B cell (primary cell): ENCODE measurements around the gene TGM6. TPM values are rescaled to one million over a fixed set of nuclear protein-coding genes. Genes with fewer than 3 reads are reported as not detected.

Experiments used
- ATAC-seq: fragments of 200-7000 bp; cut with Tn5 transposase; one replicate; pipeline ENCODE4 v1.10.0; 2021; ENCODE audit warnings: low read depth, mild to moderate bottlenecking, moderate number of reproducible peaks, moderate library complexity
- CTCF ChIA-PET: fragments of 350-600 bp; sonication (Branson Sonifier 250); formaldehyde crosslinking; loops from one replicate; lab custom pipeline; 2021; ENCODE audit warnings: antibody characterized with exemption, inconsistent platforms; lab: Charles Lee
- POLR2A ChIA-PET: fragments of 350-600 bp; sonication (Branson Sonifier 250); formaldehyde crosslinking; loops from one replicate; lab custom pipeline; 2021; ENCODE audit warnings: antibody characterized with exemption; lab: Charles Lee
- DNase-seq: peaks from one replicate; pipeline ENCODE4 v3.0.0; 2013
- H2AFZ ChIP-seq: 2 replicates; pipeline ENCODE4 v1.6.1; 2012; ENCODE audit warnings: mild to moderate bottlenecking, low read depth, low read length; ENCODE audit not compliant: insufficient read depth, poor library complexity, severe bottlenecking
- H3K27ac ChIP-seq, 2 donors: 1 replicate in 1 of 2; 2 replicates in 1 of 2; pipeline ENCODE4 v1.5.1; 2012 to 2013; ENCODE audit warnings: low read length in 2 of 2, mild to moderate bottlenecking in 2 of 2, moderate library complexity in 1 of 2
- H3K27me3 ChIP-seq, 4 experiments: fragments of 200-600 bp in 1 of 4; sonication (generic) in 1 of 4; replicated peaks in 1 of 4; 1 replicate in 2 of 4; 2 replicates in 2 of 4; pipeline versions ENCODE4 v1.6.1 to v1.7.0; 2013 to 2016; ENCODE audit warnings: low read length in 3 of 4, mild to moderate bottlenecking in 2 of 4, mixed read lengths in 1 of 4, moderate library complexity in 1 of 4; ENCODE audit not compliant: insufficient read depth in 4 of 4, control insufficient read depth in 3 of 4; ENCODE audit errors: control extremely low read depth in 1 of 4
- H3K36me3 ChIP-seq, 2 experiments: replicated peaks in 1 of 2; 1 replicate in 1 of 2; 2 replicates in 1 of 2; pipeline versions ENCODE4 v1.6.1 to v1.7.1; 2013; ENCODE audit warnings: low read length in 1 of 2; ENCODE audit not compliant: insufficient read depth in 2 of 2, control insufficient read depth in 1 of 2; ENCODE audit errors: control extremely low read depth in 1 of 2, extremely low read depth in 1 of 2
- H3K4me1 ChIP-seq, 2 donors: fragments of 200-600 bp in 1 of 2; sonication (generic) in 1 of 2; 1 replicate in 1 of 2; 2 replicates in 1 of 2; pipeline versions ENCODE4 v1.5.1 to v1.6.1; 2013 to 2017; ENCODE audit warnings: low read length in 2 of 2; ENCODE audit not compliant: control insufficient read depth in 2 of 2, insufficient read depth in 2 of 2
- H3K4me2 ChIP-seq: replicated peaks from 2 replicates; pipeline ENCODE3; 2012; ENCODE audit warnings: mild to moderate bottlenecking, low read depth, low read length; ENCODE audit not compliant: poor library complexity, severe bottlenecking
- H3K4me3 ChIP-seq, 5 experiments: fragments of 200-600 bp in 1 of 5; sonication (generic) in 1 of 5; 1 replicate in 3 of 5; 2 replicates in 2 of 5; pipeline versions ENCODE4 v1.5.1 to v1.7.0; 2011 to 2016; ENCODE audit warnings: low read length in 4 of 5, mild to moderate bottlenecking in 4 of 5, low read depth in 2 of 5, control low read depth in 1 of 5, moderate library complexity in 1 of 5; ENCODE audit not compliant: insufficient read depth in 1 of 5; ENCODE audit errors: control extremely low read depth in 1 of 5, extremely low read depth in 1 of 5
- H3K79me2 ChIP-seq: fragments of 200-600 bp; sonication (generic); one replicate; pipeline ENCODE4 v1.6.0; 2016; ENCODE audit warnings: low read length; ENCODE audit not compliant: control insufficient read depth, insufficient read depth
- H3K9ac ChIP-seq: fragments of 200-600 bp; sonication (generic); 2 replicates; pipeline ENCODE4 v1.6.1; 2017; ENCODE audit warnings: mild to moderate bottlenecking, low read length, moderate library complexity
- H3K9me3 ChIP-seq, 3 donors: one replicate each; pipeline versions ENCODE4 v1.6.1 to v1.7.1; 2013; ENCODE audit warnings: low read length in 2 of 3; ENCODE audit not compliant: control insufficient read depth in 2 of 3, insufficient read depth in 1 of 3; ENCODE audit errors: control extremely low read depth in 1 of 3
- H4K20me1 ChIP-seq: 2 replicates; pipeline ENCODE4 v1.6.0; 2012; ENCODE audit warnings: mild to moderate bottlenecking, low read length; ENCODE audit not compliant: insufficient read depth, control insufficient read depth, poor library complexity, severe bottlenecking
- H3K27ac Mint-ChIP-seq: one replicate; pipeline ENCODE4 v1.8.0; 2021; ENCODE audit warnings: mixed read lengths
- H3K27me3 Mint-ChIP-seq: one replicate; pipeline ENCODE4 v1.8.0; 2021; ENCODE audit warnings: mixed read lengths
- H3K4me1 Mint-ChIP-seq: one replicate; pipeline ENCODE4 v1.8.0; 2021; ENCODE audit warnings: mixed read lengths
- H3K4me3 Mint-ChIP-seq: one replicate; pipeline ENCODE4 v1.8.0; 2021; ENCODE audit warnings: mixed read lengths
- H3K9me3 Mint-ChIP-seq: one replicate; pipeline ENCODE4 v1.8.0; 2022; ENCODE audit warnings: mixed read lengths; ENCODE audit not compliant: insufficient read depth
- EZH2 ChIP-seq: IDR thresholded peaks from 2 replicates; pipeline ENCODE4 v1.6.1; 2012; ENCODE audit warnings: borderline replicate concordance, low read depth, mild to moderate bottlenecking, moderate library complexity, low read length; ENCODE audit not compliant: insufficient read depth, poor library complexity, severe bottlenecking
- WGBS: methylation state at CpG from one replicate; pipeline ENCODE4 v1.1.5; 2013; ENCODE audit warnings: missing lambda C conversion rate; ENCODE audit not compliant: insufficient coverage; 5-methylcytosine and 5-hydroxymethylcytosine counted together
- intact Hi-C: fragments of 100-400 bp; cut with micrococcal nuclease; formaldehyde crosslinking; loops from one replicate; pipeline ENCODE4 v1.10.0; 2022
- polyA plus RNA-seq: library from polyadenylated mRNA; depleted of rRNA; stranded (reverse); fragments of >200 nt; gene quantifications from 2 replicates; pipeline ENCODE4 v1.2.3, GENCODE V29; 2012
- total RNA-seq, 2 donors: library from RNA; stranded (reverse); fragments of 120-200 nt in 1 of 2; gene quantifications; 1 replicate in 1 of 2; 2 replicates in 1 of 2; pipeline versions ENCODE4 v1.2.3 to v1.2.4, GENCODE V29; 2013 to 2022
- TF ChIP-seq, protein P1 (sequence below): fragments of 200-600 bp; IDR thresholded peaks from one replicate; pipeline ENCODE4 v1.8.0; 2022; ENCODE audit warnings: antibody characterized with exemption, mild to moderate bottlenecking

Gene TGM6
- total and polyA plus RNA-seq, 2 donors (not counting 1 experiment from before 2014, with no cell fraction given), result not detected

- H3K4me1 ChIP-seq, result no peaks in the 10 kb centered on the region
- intact Hi-C loops, result no loop called here
- H3K4me1 Mint-ChIP-seq, result no peaks in the 10 kb centered on the region
- H3K4me3 ChIP-seq, result no peak overlapping the region
- no peak for ATAC-seq
- POLR2A ChIA-PET, result no interaction called here
- no peak overlapping the region for H3K9ac ChIP-seq
- H3K27me3 Mint-ChIP-seq, result no peaks in the 10 kb centered on the region
- H3K4me2 ChIP-seq, result no peak overlapping the region
- no CpG with 5 or more reads among the region's 3 CpGs for WGBS
- H3K9me3 ChIP-seq, result no peaks in the 10 kb centered on the region
- CTCF ChIA-PET, result interaction anchor here (4.0 kb wide), 1 partner anchor 251 kb away, joined by 64 read pairs; no protein-coding TSS in a partner anchor
- H4K20me1 ChIP-seq, result peaks cover 28% of the 10 kb centered on the region
- H3K79me2 ChIP-seq, result no peaks in the 10 kb centered on the region
- no peak overlapping the region for H2AFZ ChIP-seq
- no peak for DNase-seq
- H3K27ac Mint-ChIP-seq, result no peak overlapping the region
- H3K9me3 Mint-ChIP-seq, result no peaks in the 10 kb centered on the region
- H3K36me3 ChIP-seq, result peaks cover 9 to 49% of the 10 kb centered on the region in 2 experiments
- H3K27ac ChIP-seq, result no peak overlapping the region
- H3K4me3 Mint-ChIP-seq, result no peak overlapping the region
- TF ChIP-seq, protein P1, sequence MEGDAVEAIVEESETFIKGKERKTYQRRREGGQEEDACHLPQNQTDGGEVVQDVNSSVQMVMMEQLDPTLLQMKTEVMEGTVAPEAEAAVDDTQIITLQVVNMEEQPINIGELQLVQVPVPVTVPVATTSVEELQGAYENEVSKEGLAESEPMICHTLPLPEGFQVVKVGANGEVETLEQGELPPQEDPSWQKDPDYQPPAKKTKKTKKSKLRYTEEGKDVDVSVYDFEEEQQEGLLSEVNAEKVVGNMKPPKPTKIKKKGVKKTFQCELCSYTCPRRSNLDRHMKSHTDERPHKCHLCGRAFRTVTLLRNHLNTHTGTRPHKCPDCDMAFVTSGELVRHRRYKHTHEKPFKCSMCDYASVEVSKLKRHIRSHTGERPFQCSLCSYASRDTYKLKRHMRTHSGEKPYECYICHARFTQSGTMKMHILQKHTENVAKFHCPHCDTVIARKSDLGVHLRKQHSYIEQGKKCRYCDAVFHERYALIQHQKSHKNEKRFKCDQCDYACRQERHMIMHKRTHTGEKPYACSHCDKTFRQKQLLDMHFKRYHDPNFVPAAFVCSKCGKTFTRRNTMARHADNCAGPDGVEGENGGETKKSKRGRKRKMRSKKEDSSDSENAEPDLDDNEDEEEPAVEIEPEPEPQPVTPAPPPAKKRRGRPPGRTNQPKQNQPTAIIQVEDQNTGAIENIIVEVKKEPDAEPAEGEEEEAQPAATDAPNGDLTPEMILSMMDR, result no peak
- TF ChIP-seq EZH2, result no peak
- no peaks in the 10 kb centered on the region for H3K27me3 ChIP-seq
Measured at GRCh38 chr20:2458919-2459499, 78.3 kb downstream of the TGM6 start.

GRCh38 chr20:2459981-2460751 lies 79.5 kb downstream of the TGM6 start:
- WGBS, result no CpG with 5 or more reads among the region's 1 CpG
- ChIA-PET CTCF (interaction anchor here (1.0 to 2.2 kb wide), 3 partner anchors 8 to 696 kb away, joined by 3 to 9 read pairs (median 5); no protein-coding TSS in a partner anchor), POLR2A (interaction anchor here (1.3 kb wide), 1 partner anchor 9 kb away, joined by 3 read pairs; no protein-coding TSS in a partner anchor)
- H3K4me1 Mint-ChIP-seq, result no peaks in the 10 kb centered on the region
- no peak overlapping the region for H2AFZ ChIP-seq
- H3K4me3 Mint-ChIP-seq, result no peak overlapping the region
- TF ChIP-seq, protein P1, result no peak
- TF ChIP-seq EZH2, result no peak
- no peak for DNase-seq
- H3K4me1 ChIP-seq, result no peaks in the 10 kb centered on the region
- intact Hi-C loops, result no loop called here
- no peak for ATAC-seq
- no peaks in the 10 kb centered on the region for H3K27me3 Mint-ChIP-seq
- H3K36me3 ChIP-seq, result peaks cover 10 to 60% of the 10 kb centered on the region in 2 experiments
- H3K79me2 ChIP-seq, result no peaks in the 10 kb centered on the region
- H3K9me3 Mint-ChIP-seq, result no peaks in the 10 kb centered on the region
- H3K9me3 ChIP-seq, result no peaks in the 10 kb centered on the region
- H3K9ac ChIP-seq, result no peak overlapping the region
- no peaks in the 10 kb centered on the region for H3K27me3 ChIP-seq
- H4K20me1 ChIP-seq, result peaks cover 38% of the 10 kb centered on the region
- no peak overlapping the region for H3K4me3 ChIP-seq
- no peak overlapping the region for H3K27ac ChIP-seq
- H3K27ac Mint-ChIP-seq, result no peak overlapping the region
- H3K4me2 ChIP-seq, result no peak overlapping the region
